Measurements from ENCODE around the gene SFI1. TPM values are rescaled to one million over a fixed set of nuclear protein-coding genes. Genes with fewer than 3 reads are reported as not detected.

Gene SFI1
- total and polyA plus RNA-seq, 4 donors, result 14.0 to 46.0 (median 32.7) TPM

- peaks cover 0 to 7% (median 0%) of the 10 kb centered on the region in 5 donors for H3K4me1 ChIP-seq (ENCODE audit: control insufficient read depth in 5 of 5, insufficient read depth in 5 of 5, low read length in 5 of 5)
- H3K36me3 ChIP-seq (ENCODE audit: control insufficient read depth in 4 of 4, insufficient read depth in 4 of 4, low read length in 4 of 4), result peaks cover 0 to 15% (median 5%) of the 10 kb centered on the region in 4 donors
- no peak overlapping the region for H3K4me3 ChIP-seq
- H3K9ac ChIP-seq (ENCODE audit: insufficient read depth in 1 of 2, low read length in 2 of 2), result no peak overlapping the region
- WGBS, 2 donors, result 81 to 89% methylated on average over 5 of the region's 5 CpGs
- no peak for DNase-seq
- H3K9me3 ChIP-seq (ENCODE audit: control insufficient read depth in 4 of 4, insufficient read depth in 3 of 4, low read length in 3 of 4), result no peaks in the 10 kb centered on the region
- TF ChIP-seq, protein P1, sequence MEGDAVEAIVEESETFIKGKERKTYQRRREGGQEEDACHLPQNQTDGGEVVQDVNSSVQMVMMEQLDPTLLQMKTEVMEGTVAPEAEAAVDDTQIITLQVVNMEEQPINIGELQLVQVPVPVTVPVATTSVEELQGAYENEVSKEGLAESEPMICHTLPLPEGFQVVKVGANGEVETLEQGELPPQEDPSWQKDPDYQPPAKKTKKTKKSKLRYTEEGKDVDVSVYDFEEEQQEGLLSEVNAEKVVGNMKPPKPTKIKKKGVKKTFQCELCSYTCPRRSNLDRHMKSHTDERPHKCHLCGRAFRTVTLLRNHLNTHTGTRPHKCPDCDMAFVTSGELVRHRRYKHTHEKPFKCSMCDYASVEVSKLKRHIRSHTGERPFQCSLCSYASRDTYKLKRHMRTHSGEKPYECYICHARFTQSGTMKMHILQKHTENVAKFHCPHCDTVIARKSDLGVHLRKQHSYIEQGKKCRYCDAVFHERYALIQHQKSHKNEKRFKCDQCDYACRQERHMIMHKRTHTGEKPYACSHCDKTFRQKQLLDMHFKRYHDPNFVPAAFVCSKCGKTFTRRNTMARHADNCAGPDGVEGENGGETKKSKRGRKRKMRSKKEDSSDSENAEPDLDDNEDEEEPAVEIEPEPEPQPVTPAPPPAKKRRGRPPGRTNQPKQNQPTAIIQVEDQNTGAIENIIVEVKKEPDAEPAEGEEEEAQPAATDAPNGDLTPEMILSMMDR (IDR thresholded peaks at IDR 0.05; ENCODE audit: control extremely low read depth, extremely low read depth), result no peak
- no peak overlapping the region for H3K27ac ChIP-seq (ENCODE audit: low read depth in 1 of 2, low read length in 1 of 2)
- ATAC-seq (ENCODE audit: insufficient read depth, low FRiP score), result no peak
- no peaks in the 10 kb centered on the region for H3K27me3 ChIP-seq (ENCODE audit: control insufficient read depth in 3 of 3, insufficient read depth in 3 of 3, low read length in 2 of 3)
Measured at GRCh38 chr22:31572939-31573338, 76.6 kb downstream of the SFI1 start.

- no peaks in the 10 kb centered on the region for H3K9me3 ChIP-seq (ENCODE audit: control insufficient read depth in 4 of 4, insufficient read depth in 3 of 4, low read length in 3 of 4)
- peaks cover 0 to 7% (median 0%) of the 10 kb centered on the region in 5 donors for H3K4me1 ChIP-seq (ENCODE audit: control insufficient read depth in 5 of 5, insufficient read depth in 5 of 5, low read length in 5 of 5)
- WGBS, 2 donors, result 90 to 95% methylated on average over 3 of the region's 3 CpGs
- H3K36me3 ChIP-seq (ENCODE audit: control insufficient read depth in 4 of 4, insufficient read depth in 4 of 4, low read length in 4 of 4), result peaks cover 0 to 19% (median 6%) of the 10 kb centered on the region in 4 donors
- DNase-seq (peak in 2 of 3 donors; percentile 46 to 59), ATAC-seq (ENCODE audit: insufficient read depth, low FRiP score) (no peak)
- no peak overlapping the region for H3K4me3 ChIP-seq
- no peak overlapping the region for H3K9ac ChIP-seq (ENCODE audit: insufficient read depth in 1 of 2, low read length in 2 of 2)
- H3K27me3 ChIP-seq (ENCODE audit: control insufficient read depth in 3 of 3, insufficient read depth in 3 of 3, low read length in 2 of 3), result no peaks in the 10 kb centered on the region
- H3K27ac ChIP-seq (ENCODE audit: low read depth in 1 of 2, low read length in 1 of 2), result no peak overlapping the region
- TF ChIP-seq, protein P1 (IDR thresholded peaks at IDR 0.05; ENCODE audit: control extremely low read depth, extremely low read depth), result no peak
Measured at GRCh38 chr22:31574055-31574670, 77.8 kb downstream of the SFI1 start.

DNA sequence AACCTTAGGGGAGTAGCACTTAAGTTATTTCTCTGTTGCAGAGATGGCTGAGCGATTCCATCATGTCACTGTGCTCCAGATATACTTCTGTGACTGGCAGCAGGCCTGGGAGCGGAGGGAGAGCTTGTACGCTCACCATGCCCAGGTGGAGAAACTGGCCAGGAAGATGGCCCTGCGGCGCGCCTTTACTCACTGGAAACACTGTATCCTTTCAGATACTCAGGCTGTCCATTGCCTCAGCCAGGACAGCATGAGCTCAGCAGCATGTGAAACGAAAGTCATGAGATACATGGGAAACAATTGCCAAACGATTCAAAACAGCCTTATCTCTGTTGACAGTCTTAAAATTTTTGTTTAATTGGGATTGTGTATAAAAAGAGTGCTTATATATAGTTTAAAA is 78.9 kb downstream of the SFI1 start:
- Histone ChIP-seq H3K4me1 (ENCODE audit: control insufficient read depth in 5 of 5, insufficient read depth in 5 of 5, low read length in 5 of 5) (peaks cover 0 to 7% (median 0%) of the 10 kb centered on the region in 5 donors), H3K27me3 (ENCODE audit: control insufficient read depth in 3 of 3, insufficient read depth in 3 of 3, low read length in 2 of 3) (no peaks in the 10 kb centered on the region), H3K27ac (ENCODE audit: low read depth in 1 of 2, low read length in 1 of 2) (no peak overlapping the region), H3K9ac (ENCODE audit: insufficient read depth in 1 of 2, low read length in 2 of 2) (no peak overlapping the region), H3K36me3 (ENCODE audit: control insufficient read depth in 4 of 4, insufficient read depth in 4 of 4, low read length in 4 of 4) (peaks cover 0 to 22% (median 6%) of the 10 kb centered on the region in 4 donors), H3K4me3 (no peak overlapping the region), H3K9me3 (ENCODE audit: control insufficient read depth in 4 of 4, insufficient read depth in 3 of 4, low read length in 3 of 4) (no peaks in the 10 kb centered on the region)
- WGBS, 2 donors, result 90 to 95% methylated on average over 8 of the region's 8 CpGs
- no peak for DNase-seq
- ATAC-seq (ENCODE audit: insufficient read depth, low FRiP score), result no peak
- TF ChIP-seq, protein P1 (IDR thresholded peaks at IDR 0.05; ENCODE audit: control extremely low read depth, extremely low read depth), result no peak
